ENCODE results near the gene TNS3. TPM values are rescaled to one million over a fixed set of nuclear protein-coding genes. Genes with fewer than 3 reads are reported as not detected.
"Not testable (repeated sequence)": the region's sequence is repeated elsewhere in the genome, so short reads cannot be mapped to it uniquely, and the experiment has no call there.

The TNS3 gene
- total and polyA plus RNA-seq, 2 of the 13 experiments (the other 11 are each of a cell fraction or from before 2014, with no cell fraction given), result 52.9 to 55.7 TPM

DNA sequence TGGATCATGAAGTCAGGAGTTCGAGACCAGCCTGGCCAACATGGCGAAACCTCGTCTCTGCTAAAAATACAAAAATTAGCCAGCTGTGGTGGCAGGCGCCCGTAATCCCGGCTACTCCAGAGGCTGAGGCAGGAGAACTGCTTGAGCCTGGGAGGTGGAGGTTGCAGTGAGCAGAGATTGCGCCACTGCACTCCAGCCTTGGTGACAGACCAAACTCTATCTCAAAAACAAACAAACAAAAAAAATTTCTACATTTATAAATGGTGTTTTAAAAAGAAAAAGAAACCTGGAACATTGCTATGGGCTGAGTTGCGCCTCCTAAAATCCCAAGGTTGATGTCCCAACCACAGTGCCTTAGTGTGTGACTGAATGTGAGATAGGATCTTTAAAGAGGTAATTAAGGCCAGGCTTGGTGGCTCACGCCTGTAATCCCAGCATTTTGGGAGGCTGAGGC lies 24.7 kb upstream of the TNS3 start (continued):
- peak; percentile 48; the same call in 1 of the 2 replicates for TF ChIP-seq ZBTB33 (CRISPR knock-in tag; IDR thresholded peaks at IDR 0.05)
- 0 out of 2 replicates have a peak, but pooled peaks have one; percentile 12 for TF ChIP-seq ISL2 (CRISPR knock-in tag; IDR thresholded peaks at IDR 0.05)
- TF ChIP-seq, protein P1, sequence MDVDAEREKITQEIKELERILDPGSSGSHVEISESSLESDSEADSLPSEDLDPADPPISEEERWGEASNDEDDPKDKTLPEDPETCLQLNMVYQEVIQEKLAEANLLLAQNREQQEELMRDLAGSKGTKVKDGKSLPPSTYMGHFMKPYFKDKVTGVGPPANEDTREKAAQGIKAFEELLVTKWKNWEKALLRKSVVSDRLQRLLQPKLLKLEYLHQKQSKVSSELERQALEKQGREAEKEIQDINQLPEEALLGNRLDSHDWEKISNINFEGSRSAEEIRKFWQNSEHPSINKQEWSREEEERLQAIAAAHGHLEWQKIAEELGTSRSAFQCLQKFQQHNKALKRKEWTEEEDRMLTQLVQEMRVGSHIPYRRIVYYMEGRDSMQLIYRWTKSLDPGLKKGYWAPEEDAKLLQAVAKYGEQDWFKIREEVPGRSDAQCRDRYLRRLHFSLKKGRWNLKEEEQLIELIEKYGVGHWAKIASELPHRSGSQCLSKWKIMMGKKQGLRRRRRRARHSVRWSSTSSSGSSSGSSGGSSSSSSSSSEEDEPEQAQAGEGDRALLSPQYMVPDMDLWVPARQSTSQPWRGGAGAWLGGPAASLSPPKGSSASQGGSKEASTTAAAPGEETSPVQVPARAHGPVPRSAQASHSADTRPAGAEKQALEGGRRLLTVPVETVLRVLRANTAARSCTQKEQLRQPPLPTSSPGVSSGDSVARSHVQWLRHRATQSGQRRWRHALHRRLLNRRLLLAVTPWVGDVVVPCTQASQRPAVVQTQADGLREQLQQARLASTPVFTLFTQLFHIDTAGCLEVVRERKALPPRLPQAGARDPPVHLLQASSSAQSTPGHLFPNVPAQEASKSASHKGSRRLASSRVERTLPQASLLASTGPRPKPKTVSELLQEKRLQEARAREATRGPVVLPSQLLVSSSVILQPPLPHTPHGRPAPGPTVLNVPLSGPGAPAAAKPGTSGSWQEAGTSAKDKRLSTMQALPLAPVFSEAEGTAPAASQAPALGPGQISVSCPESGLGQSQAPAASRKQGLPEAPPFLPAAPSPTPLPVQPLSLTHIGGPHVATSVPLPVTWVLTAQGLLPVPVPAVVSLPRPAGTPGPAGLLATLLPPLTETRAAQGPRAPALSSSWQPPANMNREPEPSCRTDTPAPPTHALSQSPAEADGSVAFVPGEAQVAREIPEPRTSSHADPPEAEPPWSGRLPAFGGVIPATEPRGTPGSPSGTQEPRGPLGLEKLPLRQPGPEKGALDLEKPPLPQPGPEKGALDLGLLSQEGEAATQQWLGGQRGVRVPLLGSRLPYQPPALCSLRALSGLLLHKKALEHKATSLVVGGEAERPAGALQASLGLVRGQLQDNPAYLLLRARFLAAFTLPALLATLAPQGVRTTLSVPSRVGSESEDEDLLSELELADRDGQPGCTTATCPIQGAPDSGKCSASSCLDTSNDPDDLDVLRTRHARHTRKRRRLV (CRISPR knock-in tag; IDR thresholded peaks at IDR 0.05), result 0 out of 2 replicates have a peak, but pooled peaks have one; percentile 20
- TF ChIP-seq ZMYM4 (CRISPR knock-in tag; IDR thresholded peaks at IDR 0.05), result 0 out of 2 replicates have a peak, but pooled peaks have one; percentile 20
- TF ChIP-seq, protein P2, sequence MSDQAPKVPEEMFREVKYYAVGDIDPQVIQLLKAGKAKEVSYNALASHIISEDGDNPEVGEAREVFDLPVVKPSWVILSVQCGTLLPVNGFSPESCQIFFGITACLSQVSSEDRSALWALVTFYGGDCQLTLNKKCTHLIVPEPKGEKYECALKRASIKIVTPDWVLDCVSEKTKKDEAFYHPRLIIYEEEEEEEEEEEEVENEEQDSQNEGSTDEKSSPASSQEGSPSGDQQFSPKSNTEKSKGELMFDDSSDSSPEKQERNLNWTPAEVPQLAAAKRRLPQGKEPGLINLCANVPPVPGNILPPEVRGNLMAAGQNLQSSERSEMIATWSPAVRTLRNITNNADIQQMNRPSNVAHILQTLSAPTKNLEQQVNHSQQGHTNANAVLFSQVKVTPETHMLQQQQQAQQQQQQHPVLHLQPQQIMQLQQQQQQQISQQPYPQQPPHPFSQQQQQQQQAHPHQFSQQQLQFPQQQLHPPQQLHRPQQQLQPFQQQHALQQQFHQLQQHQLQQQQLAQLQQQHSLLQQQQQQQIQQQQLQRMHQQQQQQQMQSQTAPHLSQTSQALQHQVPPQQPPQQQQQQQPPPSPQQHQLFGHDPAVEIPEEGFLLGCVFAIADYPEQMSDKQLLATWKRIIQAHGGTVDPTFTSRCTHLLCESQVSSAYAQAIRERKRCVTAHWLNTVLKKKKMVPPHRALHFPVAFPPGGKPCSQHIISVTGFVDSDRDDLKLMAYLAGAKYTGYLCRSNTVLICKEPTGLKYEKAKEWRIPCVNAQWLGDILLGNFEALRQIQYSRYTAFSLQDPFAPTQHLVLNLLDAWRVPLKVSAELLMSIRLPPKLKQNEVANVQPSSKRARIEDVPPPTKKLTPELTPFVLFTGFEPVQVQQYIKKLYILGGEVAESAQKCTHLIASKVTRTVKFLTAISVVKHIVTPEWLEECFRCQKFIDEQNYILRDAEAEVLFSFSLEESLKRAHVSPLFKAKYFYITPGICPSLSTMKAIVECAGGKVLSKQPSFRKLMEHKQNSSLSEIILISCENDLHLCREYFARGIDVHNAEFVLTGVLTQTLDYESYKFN (CRISPR knock-in tag; conservative IDR thresholded peaks at IDR 0.05), result peak; percentile 54
- peak; percentile 65; the same call in 1 of the 2 replicates for TF ChIP-seq ZMYM2 (CRISPR knock-in tag; IDR thresholded peaks at IDR 0.05)
- TF ChIP-seq ADNP (CRISPR knock-in tag; IDR thresholded peaks at IDR 0.05), result 0 out of 2 replicates have a peak, but pooled peaks have one; percentile 1
- 0 out of 2 replicates have a peak, but pooled peaks have one; percentile 11 for TF ChIP-seq RXRB (CRISPR knock-in tag; IDR thresholded peaks at IDR 0.05; ENCODE audit: borderline replicate concordance)
- peak; percentile 58 for TF ChIP-seq GATAD2A (CRISPR knock-in tag; IDR thresholded peaks at IDR 0.05)
- TF ChIP-seq FOXA3 (CRISPR knock-in tag; IDR thresholded peaks at IDR 0.05), result peak; percentile 37
- TF ChIP-seq CEBPG (CRISPR knock-in tag; IDR thresholded peaks at IDR 0.05), result peak; percentile 85
- TF ChIP-seq SPEN (CRISPR knock-in tag; IDR thresholded peaks at IDR 0.05; ENCODE audit: low read depth), result 0 out of 2 replicates have a peak, but pooled peaks have one; percentile 30
- peak; percentile 68 for TF ChIP-seq ZMYM3 (CRISPR knock-in tag; IDR thresholded peaks at IDR 0.05)
- 0 out of 2 replicates have a peak, but pooled peaks have one; percentile 28 for TF ChIP-seq HDAC1 (CRISPR knock-in tag; IDR thresholded peaks at IDR 0.05)
- 0 out of 2 replicates have a peak, but pooled peaks have one; percentile 9 for TF ChIP-seq CREM (IDR thresholded peaks at IDR 0.05)
- not testable (repeated sequence) for TF ChIP-seq CREM (CRISPR knock-in tag; IDR thresholded peaks at IDR 0.05)

All from HepG2 (cell line).